ENCODE measurements around the gene MAP3K13. TPM values are rescaled to one million over a fixed set of nuclear protein-coding genes. Genes with fewer than 3 reads are reported as not detected.

The MAP3K13 gene
- polyA plus RNA-seq, 4 donors, result 20.3 to 59.4 (median 36.6) TPM

DNA sequence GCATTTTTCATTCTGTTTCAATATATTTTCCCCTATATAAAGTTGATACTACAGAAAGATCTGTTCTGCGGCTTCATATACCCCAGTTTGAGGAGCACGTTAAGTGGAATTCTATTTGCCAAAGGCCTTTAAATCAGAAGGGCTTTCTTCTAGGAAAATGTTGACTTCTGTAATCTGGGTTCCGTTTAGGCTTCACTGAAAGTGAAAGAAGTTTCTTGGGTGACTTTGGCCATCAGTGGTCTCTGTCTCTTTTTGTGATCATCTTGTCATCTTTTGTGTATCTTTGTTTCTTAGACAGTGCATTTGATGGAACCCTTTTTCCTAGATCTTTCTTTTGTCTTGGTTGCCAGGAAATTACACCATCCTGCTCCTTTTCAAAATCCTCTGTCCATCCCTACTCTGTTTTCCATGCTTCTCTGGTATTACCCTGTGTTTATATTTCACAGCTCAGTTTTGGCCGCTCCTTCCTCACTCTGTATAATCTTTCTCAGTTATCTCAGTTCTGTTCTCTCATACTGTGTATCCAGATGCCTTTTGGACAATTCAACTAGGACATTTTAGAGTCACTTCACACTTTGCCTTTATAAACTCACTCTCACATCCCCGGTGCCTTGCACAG is 40.7 kb upstream of the MAP3K13 start:
- FAIRE-seq (no peak), DNase-seq (no peak)
- Histone ChIP-seq H3K4me1 (ENCODE audit: control insufficient read depth in 3 of 3, insufficient read depth in 2 of 3, low read depth in 1 of 3, low read length in 2 of 3) (peaks cover 0 to 20% (median 2%) of the 10 kb centered on the region in 3 donors), H3K36me3 (ENCODE audit: control insufficient read depth in 3 of 3, insufficient read depth in 2 of 3, low read depth in 1 of 3, low read length in 3 of 3) (no peaks in the 10 kb centered on the region), H3K4me3 (ENCODE audit: low read depth in 1 of 3, low read length in 3 of 3) (no peak overlapping the region), H3K27me3 (ENCODE audit: control insufficient read depth in 3 of 3, insufficient read depth in 3 of 3, low read length in 3 of 3) (no peaks in the 10 kb centered on the region), H3K9me3 (ENCODE audit: control insufficient read depth in 2 of 2, insufficient read depth in 1 of 2, low read depth in 1 of 2, low read length in 1 of 2) (no peaks in the 10 kb centered on the region), H3K27ac (ENCODE audit: low read depth in 1 of 3, low read length in 2 of 3) (no peak overlapping the region)
- 66 to 81% (median 74%) methylated on average over 5 of the region's 5 CpGs for WGBS, 3 donors

DNA sequence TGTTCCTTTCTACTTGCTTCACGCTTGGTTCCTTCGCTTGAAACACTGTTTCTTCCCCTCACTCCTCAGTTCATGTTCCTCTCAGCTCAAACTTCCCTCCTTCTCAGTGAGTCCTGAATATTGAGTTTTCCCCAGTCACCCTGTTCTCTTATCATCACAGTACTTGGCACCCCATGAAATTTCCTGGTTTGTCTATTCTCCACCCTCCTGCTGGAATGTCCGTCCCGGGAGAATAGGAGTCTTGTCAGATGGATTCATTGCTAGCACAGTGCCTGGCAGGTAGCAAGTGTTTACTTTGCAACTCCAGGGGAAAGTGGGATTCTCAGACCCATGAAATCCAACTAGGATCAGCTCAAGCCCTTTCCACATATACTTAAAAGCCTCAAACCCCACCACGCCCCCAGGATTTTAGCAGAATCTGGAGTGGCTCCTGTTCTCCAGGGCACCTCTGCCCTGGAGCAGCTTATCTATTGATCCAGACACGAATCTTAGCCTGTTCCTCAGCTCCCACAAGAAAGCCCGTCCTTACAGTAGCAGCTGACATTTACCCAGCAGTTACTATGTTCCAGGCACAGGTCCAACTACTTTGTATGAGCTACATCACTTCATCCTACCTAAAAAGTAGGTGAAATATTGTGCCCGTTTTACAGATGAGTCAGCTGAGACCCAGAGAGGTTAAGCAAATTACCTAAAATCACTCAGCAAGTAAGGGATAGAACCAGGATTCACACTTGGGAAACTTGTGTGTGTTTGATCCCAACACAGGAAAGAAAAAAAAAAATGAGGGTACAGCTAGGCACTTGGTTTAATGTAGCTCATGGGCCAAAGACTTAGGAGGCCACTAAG is 36.8 kb upstream of the MAP3K13 start:
- FAIRE-seq (no peak), DNase-seq (peak; percentile 35 to 78)
- H3K27me3 ChIP-seq (ENCODE audit: control insufficient read depth in 3 of 3, insufficient read depth in 3 of 3, low read length in 3 of 3), result no peaks in the 10 kb centered on the region
- no peak overlapping the region for H3K4me3 ChIP-seq (ENCODE audit: low read depth in 1 of 3, low read length in 3 of 3)
- H3K27ac ChIP-seq (ENCODE audit: low read depth in 1 of 3, low read length in 2 of 3), result peak overlapping the region; percentile 19 to 92 (median 78)
- no peaks in the 10 kb centered on the region for H3K36me3 ChIP-seq (ENCODE audit: control insufficient read depth in 3 of 3, insufficient read depth in 2 of 3, low read depth in 1 of 3, low read length in 3 of 3)
- WGBS, 3 donors, result 28 to 67% (median 42%) methylated on average over 8 of the region's 8 CpGs
- no peaks in the 10 kb centered on the region for H3K9me3 ChIP-seq (ENCODE audit: control insufficient read depth in 2 of 2, insufficient read depth in 1 of 2, low read depth in 1 of 2, low read length in 1 of 2)
- H3K4me1 ChIP-seq (ENCODE audit: control insufficient read depth in 3 of 3, insufficient read depth in 2 of 3, low read depth in 1 of 3, low read length in 2 of 3), result peaks cover 0 to 30% (median 2%) of the 10 kb centered on the region in 3 donors

DNA sequence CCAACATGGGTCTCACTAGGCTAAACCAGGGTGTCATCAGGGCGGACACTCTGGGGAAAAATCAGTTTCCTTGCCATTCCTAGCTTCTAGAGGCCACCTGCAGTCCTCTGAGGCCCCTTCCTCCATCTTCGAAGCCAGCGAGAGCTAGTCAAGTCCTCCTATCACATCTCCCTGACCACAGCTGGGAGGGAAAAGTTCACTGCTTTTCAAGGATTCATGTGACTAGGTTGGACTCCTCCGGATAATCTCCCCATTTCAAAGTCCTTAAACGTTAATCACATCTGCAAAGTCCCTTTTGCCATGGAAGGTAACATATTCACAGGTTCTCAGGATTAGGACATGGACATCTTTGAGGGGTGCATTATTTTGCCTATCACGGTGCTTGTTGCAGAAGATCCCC is 35.9 kb upstream of the MAP3K13 start:
- peaks cover 0 to 30% (median 2%) of the 10 kb centered on the region in 3 donors for H3K4me1 ChIP-seq (ENCODE audit: control insufficient read depth in 3 of 3, insufficient read depth in 2 of 3, low read depth in 1 of 3, low read length in 2 of 3)
- no peaks in the 10 kb centered on the region for H3K27me3 ChIP-seq (ENCODE audit: control insufficient read depth in 3 of 3, insufficient read depth in 3 of 3, low read length in 3 of 3)
- no peaks in the 10 kb centered on the region for H3K36me3 ChIP-seq (ENCODE audit: control insufficient read depth in 3 of 3, insufficient read depth in 2 of 3, low read depth in 1 of 3, low read length in 3 of 3)
- DNase-seq (peak; percentile 85 to 92), FAIRE-seq (no peak)
- 14 to 62% (median 32%) methylated on average over 6 of the region's 6 CpGs for WGBS, 3 donors
- H3K9me3 ChIP-seq (ENCODE audit: control insufficient read depth in 2 of 2, insufficient read depth in 1 of 2, low read depth in 1 of 2, low read length in 1 of 2), result no peaks in the 10 kb centered on the region
- H3K27ac ChIP-seq (ENCODE audit: low read depth in 1 of 3, low read length in 2 of 3), result peak overlapping the region; percentile 27 to 92 (median 51)
- H3K4me3 ChIP-seq (ENCODE audit: low read depth in 1 of 3, low read length in 3 of 3), result no peak overlapping the region

DNA sequence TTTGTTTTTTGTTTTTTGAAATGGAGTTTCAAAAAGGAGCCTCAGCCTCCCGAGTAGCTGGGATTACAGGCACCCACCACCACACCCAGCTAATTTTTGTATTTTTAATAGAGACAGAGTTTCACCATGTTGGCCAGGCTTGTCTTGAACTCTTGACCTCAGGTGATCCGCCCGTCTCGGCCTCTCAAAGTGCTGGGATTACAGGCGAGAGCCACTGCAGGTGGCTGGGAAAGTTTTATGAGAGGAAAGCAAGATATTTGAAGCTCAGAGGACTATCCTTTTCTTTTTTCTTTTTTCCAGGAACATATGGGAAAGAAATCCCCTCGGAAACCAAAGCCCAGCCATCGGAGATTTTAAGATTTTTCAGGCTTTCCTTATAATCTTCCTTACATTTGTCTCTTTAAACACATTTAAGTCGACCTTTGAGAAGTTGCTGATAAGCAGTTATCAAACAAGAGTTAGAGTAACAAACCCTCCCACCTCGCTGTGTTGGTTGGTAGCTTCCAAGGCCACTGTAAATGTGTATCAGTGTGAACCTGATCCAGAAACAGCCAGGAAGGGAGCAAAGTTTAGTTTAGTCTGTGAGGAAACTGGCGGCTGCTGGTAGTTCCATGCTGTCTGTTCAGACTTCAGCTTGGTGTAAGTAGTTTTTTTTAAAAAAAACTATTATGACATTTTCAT is 34.5 kb upstream of the MAP3K13 start:
- Histone ChIP-seq H3K27ac (ENCODE audit: low read depth in 1 of 3, low read length in 2 of 3) (peak overlapping the region in 2 of 3 donors; percentile 66 to 92), H3K27me3 (ENCODE audit: control insufficient read depth in 3 of 3, insufficient read depth in 3 of 3, low read length in 3 of 3) (no peaks in the 10 kb centered on the region), H3K4me3 (ENCODE audit: low read depth in 1 of 3, low read length in 3 of 3) (peak overlapping the region in 2 of 3 donors; percentile 63 to 69), H3K9me3 (ENCODE audit: control insufficient read depth in 2 of 2, insufficient read depth in 1 of 2, low read depth in 1 of 2, low read length in 1 of 2) (no peaks in the 10 kb centered on the region), H3K4me1 (ENCODE audit: control insufficient read depth in 3 of 3, insufficient read depth in 2 of 3, low read depth in 1 of 3, low read length in 2 of 3) (peaks cover 0 to 33% (median 2%) of the 10 kb centered on the region in 3 donors), H3K36me3 (ENCODE audit: control insufficient read depth in 3 of 3, insufficient read depth in 2 of 3, low read depth in 1 of 3, low read length in 3 of 3) (no peaks in the 10 kb centered on the region)
- DNase-seq (peak; percentile 91 to 98), FAIRE-seq (no peak)
- WGBS, 3 donors, result 14 to 52% (median 24%) methylated on average over 10 of the region's 10 CpGs

DNA sequence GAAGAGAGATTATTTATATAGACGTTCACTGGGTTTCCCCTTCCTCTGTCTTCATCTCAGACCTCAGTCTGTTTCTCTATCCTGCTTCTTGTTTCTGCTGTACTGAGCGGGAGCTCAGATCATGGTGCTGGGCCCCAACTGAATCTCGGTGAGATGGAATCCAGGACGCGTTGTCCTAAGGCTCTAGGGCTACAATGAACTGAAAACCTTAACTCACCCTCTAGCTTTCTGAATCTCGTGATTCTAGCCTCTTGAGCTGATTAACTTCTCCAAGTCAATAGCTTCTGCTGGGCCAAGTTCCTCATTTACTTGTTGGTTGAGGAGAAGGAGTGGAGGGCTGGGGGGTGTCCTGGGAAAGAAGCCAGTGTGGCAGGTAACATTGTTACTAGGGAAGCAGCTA is 32.7 kb upstream of the MAP3K13 start:
- Histone ChIP-seq H3K4me3 (ENCODE audit: low read depth in 1 of 3, low read length in 3 of 3) (peak overlapping the region in 2 of 3 donors; percentile 63 to 69), H3K9me3 (ENCODE audit: control insufficient read depth in 2 of 2, insufficient read depth in 1 of 2, low read depth in 1 of 2, low read length in 1 of 2) (no peaks in the 10 kb centered on the region), H3K27me3 (ENCODE audit: control insufficient read depth in 3 of 3, insufficient read depth in 3 of 3, low read length in 3 of 3) (no peaks in the 10 kb centered on the region), H3K36me3 (ENCODE audit: control insufficient read depth in 3 of 3, insufficient read depth in 2 of 3, low read depth in 1 of 3, low read length in 3 of 3) (peaks cover 0 to 3% (median 0%) of the 10 kb centered on the region in 3 donors), H3K4me1 (ENCODE audit: control insufficient read depth in 3 of 3, insufficient read depth in 2 of 3, low read depth in 1 of 3, low read length in 2 of 3) (peaks cover 0 to 35% (median 2%) of the 10 kb centered on the region in 3 donors), H3K27ac (ENCODE audit: low read depth in 1 of 3, low read length in 2 of 3) (peak overlapping the region; percentile 74 to 92 (median 78))
- FAIRE-seq, result no peak
- DNase-seq, result peak; percentile 41 to 70
- WGBS, 3 donors, result 8 to 59% (median 24%) methylated on average over 6 of the region's 6 CpGs

DNA sequence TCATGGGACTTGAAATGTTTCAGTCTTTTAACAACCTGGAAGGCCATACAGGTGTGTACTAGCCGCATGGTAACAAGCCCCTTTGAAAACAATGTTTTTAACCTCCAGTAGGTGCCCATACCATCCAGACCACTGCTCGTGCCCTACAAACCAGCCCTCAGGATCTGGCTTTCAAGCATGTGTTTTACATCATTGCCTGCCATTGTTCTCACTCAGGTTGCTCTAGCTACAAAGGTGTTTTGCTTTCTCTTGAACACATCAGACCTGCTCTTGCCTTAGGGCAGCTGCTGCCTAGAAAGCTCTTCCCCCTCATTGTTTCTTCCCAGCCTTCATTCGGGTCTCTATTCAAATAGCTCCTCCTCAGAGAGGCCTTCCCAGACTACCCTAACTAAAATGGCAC is 32.3 kb upstream of the MAP3K13 start:
- no peaks in the 10 kb centered on the region for H3K27me3 ChIP-seq (ENCODE audit: control insufficient read depth in 3 of 3, insufficient read depth in 3 of 3, low read length in 3 of 3)
- peak overlapping the region in 2 of 3 donors; percentile 63 to 69 for H3K4me3 ChIP-seq (ENCODE audit: low read depth in 1 of 3, low read length in 3 of 3)
- peaks cover 0 to 3% (median 0%) of the 10 kb centered on the region in 3 donors for H3K36me3 ChIP-seq (ENCODE audit: control insufficient read depth in 3 of 3, insufficient read depth in 2 of 3, low read depth in 1 of 3, low read length in 3 of 3)
- 18 to 72% (median 33%) methylated on average over 3 of the region's 3 CpGs for WGBS, 3 donors
- DNase-seq (peak; percentile 37 to 54), FAIRE-seq (no peak)
- H3K9me3 ChIP-seq (ENCODE audit: control insufficient read depth in 2 of 2, insufficient read depth in 1 of 2, low read depth in 1 of 2, low read length in 1 of 2), result no peaks in the 10 kb centered on the region
- H3K4me1 ChIP-seq (ENCODE audit: control insufficient read depth in 3 of 3, insufficient read depth in 2 of 3, low read depth in 1 of 3, low read length in 2 of 3), result peaks cover 0 to 36% (median 3%) of the 10 kb centered on the region in 3 donors
- peak overlapping the region; percentile 74 to 92 (median 78) for H3K27ac ChIP-seq (ENCODE audit: low read depth in 1 of 3, low read length in 2 of 3)

DNA sequence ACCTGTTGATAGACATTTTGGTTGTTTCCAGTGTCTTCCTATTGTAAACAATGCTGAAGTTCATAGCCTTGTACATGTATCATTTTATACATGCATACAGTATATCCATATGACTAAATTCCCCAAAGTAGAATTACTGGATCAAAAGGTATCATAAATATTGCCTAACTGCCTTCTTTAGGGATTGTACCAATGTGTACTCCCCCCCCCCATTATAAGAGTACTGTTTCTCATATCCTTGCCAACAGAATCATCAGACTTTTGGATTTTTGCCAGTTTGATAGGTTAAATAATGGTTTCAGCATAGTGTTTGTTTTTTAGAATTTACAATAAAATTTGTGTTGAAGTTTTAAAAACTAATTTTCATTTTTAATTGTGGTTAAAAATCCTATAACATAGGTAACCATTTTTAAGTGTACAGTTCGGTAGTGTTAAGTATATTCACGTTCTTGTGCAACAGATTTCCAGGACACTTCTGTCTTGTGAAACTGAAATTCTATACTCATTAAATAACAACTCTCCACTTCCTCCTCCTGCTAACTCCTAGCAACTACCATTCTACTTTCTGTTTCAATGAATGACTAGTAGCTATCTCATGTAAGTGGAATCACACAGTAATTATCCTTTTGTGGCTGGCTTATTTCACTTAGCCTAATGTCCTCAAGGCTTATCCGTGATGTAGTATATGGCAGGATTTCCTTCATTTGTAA is 30.8 kb upstream of the MAP3K13 start:
- H3K36me3 ChIP-seq (ENCODE audit: control insufficient read depth in 3 of 3, insufficient read depth in 2 of 3, low read depth in 1 of 3, low read length in 3 of 3), result peaks cover 0 to 3% (median 0%) of the 10 kb centered on the region in 3 donors
- H3K4me3 ChIP-seq (ENCODE audit: low read depth in 1 of 3, low read length in 3 of 3), result peak overlapping the region in 1 of 3 donors; percentile 23
- peak; percentile 91 for FAIRE-seq
- DNase-seq, result peak; percentile 81 to 89
- H3K9me3 ChIP-seq (ENCODE audit: control insufficient read depth in 2 of 2, insufficient read depth in 1 of 2, low read depth in 1 of 2, low read length in 1 of 2), result no peaks in the 10 kb centered on the region
- WGBS, 3 donors, result 5 to 20% (median 6%) methylated on average over 3 of the region's 3 CpGs
- H3K27me3 ChIP-seq (ENCODE audit: control insufficient read depth in 3 of 3, insufficient read depth in 3 of 3, low read length in 3 of 3), result no peaks in the 10 kb centered on the region
- H3K27ac ChIP-seq (ENCODE audit: low read depth in 1 of 3, low read length in 2 of 3), result peak overlapping the region in 2 of 3 donors; percentile 32 to 92
- H3K4me1 ChIP-seq (ENCODE audit: control insufficient read depth in 3 of 3, insufficient read depth in 2 of 3, low read depth in 1 of 3, low read length in 2 of 3), result peaks cover 0 to 33% (median 2%) of the 10 kb centered on the region in 3 donors

Data from small intestine (tissue), 7 donors.